Nephron (organoid): ENCODE results near the gene CTXN3.

Experiments used
- H3K27ac Mint-ChIP-seq, 3 experiments: 2 replicates each; pipeline ENCODE4 v1.8.0; 2020; ENCODE audit warnings: mixed read lengths in 3 of 3, mild to moderate bottlenecking in 2 of 3, moderate library complexity in 1 of 3
- H3K27me3 Mint-ChIP-seq: 2 replicates; pipeline ENCODE4 v1.8.0; 2021; ENCODE audit warnings: low read depth, mild to moderate bottlenecking, moderate library complexity, mixed read lengths
- H3K36me3 Mint-ChIP-seq: 2 replicates; pipeline ENCODE4 v1.8.0; 2020; ENCODE audit warnings: low read depth, mixed read lengths
- H3K4me1 Mint-ChIP-seq: 2 replicates; pipeline ENCODE4 v1.8.0; 2020; ENCODE audit warnings: mixed read lengths
- H3K4me3 Mint-ChIP-seq, 3 experiments: 2 replicates each; pipeline ENCODE4 v1.8.0; 2020; ENCODE audit warnings: mild to moderate bottlenecking in 3 of 3, mixed read lengths in 3 of 3, moderate library complexity in 2 of 3
- H3K9me3 Mint-ChIP-seq: 2 replicates; pipeline ENCODE4 v1.8.0; 2020; ENCODE audit warnings: mixed read lengths
- TF ChIP-seq, protein P1 (sequence below), 3 experiments: fragments of 200-600 bp; sonication (generic); IDR thresholded peaks; one replicate each; pipeline ENCODE4 v1.5.0; 2021; ENCODE audit warnings: antibody characterized with exemption in 3 of 3; ENCODE audit not compliant: unreplicated experiment in 3 of 3

The CTXN3 gene

GRCh38 chr5:127696683-127697082 is 47.8 kb downstream of the CTXN3 start:
- H3K4me3 Mint-ChIP-seq: no peak overlapping the region
- TF ChIP-seq, protein P1, sequence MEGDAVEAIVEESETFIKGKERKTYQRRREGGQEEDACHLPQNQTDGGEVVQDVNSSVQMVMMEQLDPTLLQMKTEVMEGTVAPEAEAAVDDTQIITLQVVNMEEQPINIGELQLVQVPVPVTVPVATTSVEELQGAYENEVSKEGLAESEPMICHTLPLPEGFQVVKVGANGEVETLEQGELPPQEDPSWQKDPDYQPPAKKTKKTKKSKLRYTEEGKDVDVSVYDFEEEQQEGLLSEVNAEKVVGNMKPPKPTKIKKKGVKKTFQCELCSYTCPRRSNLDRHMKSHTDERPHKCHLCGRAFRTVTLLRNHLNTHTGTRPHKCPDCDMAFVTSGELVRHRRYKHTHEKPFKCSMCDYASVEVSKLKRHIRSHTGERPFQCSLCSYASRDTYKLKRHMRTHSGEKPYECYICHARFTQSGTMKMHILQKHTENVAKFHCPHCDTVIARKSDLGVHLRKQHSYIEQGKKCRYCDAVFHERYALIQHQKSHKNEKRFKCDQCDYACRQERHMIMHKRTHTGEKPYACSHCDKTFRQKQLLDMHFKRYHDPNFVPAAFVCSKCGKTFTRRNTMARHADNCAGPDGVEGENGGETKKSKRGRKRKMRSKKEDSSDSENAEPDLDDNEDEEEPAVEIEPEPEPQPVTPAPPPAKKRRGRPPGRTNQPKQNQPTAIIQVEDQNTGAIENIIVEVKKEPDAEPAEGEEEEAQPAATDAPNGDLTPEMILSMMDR (IDR thresholded peaks at IDR 0.05; ENCODE audit: unreplicated experiment in 3 of 3): no peak
- H3K36me3 Mint-ChIP-seq: no peaks in the 10 kb centered on the region
- H3K9me3 Mint-ChIP-seq: no peaks in the 10 kb centered on the region
- H3K27me3 Mint-ChIP-seq: no peaks in the 10 kb centered on the region
- H3K4me1 Mint-ChIP-seq: peaks cover 17% of the 10 kb centered on the region
- H3K27ac Mint-ChIP-seq: no peak overlapping the region

DNA sequence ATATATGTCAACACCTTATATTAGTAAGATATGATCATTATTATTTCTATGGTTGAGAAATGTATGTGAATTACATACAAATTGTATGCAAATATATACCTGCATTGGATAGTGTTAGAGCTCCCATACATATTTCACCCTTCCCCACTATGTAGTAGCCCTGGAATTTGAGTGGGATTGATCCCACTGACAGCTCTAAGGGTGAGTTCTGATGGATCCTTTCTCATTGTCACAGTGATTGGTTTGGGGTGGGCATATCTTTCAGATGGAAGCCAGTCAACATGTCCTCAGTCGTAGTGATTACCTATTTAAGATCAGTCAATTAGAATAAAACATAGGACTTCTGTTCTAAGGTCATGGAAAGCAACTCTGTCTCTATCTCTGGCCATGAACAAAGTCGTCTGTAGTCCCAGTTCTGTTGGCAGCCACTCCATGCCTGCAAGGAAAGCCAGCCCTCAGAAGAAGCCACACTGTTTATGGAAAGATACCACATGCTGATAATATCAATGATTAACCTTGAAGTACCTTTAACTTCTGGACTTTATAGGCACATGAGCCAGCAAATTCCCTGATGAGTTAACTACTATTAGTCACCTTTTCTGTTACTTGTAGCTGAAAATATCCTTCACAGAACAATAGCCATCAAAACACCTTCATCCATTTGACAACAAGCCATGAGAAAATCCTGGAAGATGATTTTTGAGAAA is 49.2 kb downstream of the CTXN3 start:
- H3K27ac Mint-ChIP-seq: no peak overlapping the region
- no peaks in the 10 kb centered on the region for H3K36me3 Mint-ChIP-seq
- no peaks in the 10 kb centered on the region for H3K9me3 Mint-ChIP-seq
- TF ChIP-seq, protein P1 (IDR thresholded peaks at IDR 0.05; ENCODE audit: unreplicated experiment in 3 of 3): no peak
- no peak overlapping the region for H3K4me3 Mint-ChIP-seq
- H3K27me3 Mint-ChIP-seq: no peaks in the 10 kb centered on the region
- H3K4me1 Mint-ChIP-seq: peaks cover 17% of the 10 kb centered on the region

DNA sequence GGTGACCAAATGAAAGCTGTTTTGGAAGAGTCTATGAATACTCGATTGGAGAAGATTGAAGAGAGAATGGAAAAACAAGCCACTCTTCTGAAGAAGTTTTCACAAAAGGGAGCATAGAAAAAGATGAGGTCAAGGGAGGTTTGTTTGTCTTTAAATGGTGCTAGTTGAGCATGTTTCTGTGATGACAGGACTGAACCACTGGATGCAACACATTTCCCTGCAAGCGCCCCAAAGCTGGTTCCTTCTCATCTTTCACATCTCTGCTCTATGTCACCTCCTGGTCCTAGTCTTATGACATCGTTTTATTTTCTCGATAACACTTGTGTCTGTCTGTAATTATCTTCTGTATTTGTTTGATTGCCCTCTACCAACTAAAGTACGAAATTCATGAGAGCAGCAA is 50.5 kb downstream of the CTXN3 start:
- Mint-ChIP-seq H3K27me3 (no peaks in the 10 kb centered on the region), H3K27ac (no peak overlapping the region), H3K9me3 (no peaks in the 10 kb centered on the region), H3K36me3 (no peaks in the 10 kb centered on the region), H3K4me1 (peaks cover 17% of the 10 kb centered on the region), H3K4me3 (no peak overlapping the region)
- TF ChIP-seq, protein P1 (IDR thresholded peaks at IDR 0.05; ENCODE audit: unreplicated experiment in 3 of 3): no peak

- H3K9me3 Mint-ChIP-seq: no peaks in the 10 kb centered on the region
- H3K4me1 Mint-ChIP-seq: peaks cover 12% of the 10 kb centered on the region
- TF ChIP-seq, protein P1 (IDR thresholded peaks at IDR 0.05; ENCODE audit: unreplicated experiment in 3 of 3): no peak
- no peak overlapping the region for H3K4me3 Mint-ChIP-seq
- no peaks in the 10 kb centered on the region for H3K27me3 Mint-ChIP-seq
- H3K36me3 Mint-ChIP-seq: no peaks in the 10 kb centered on the region
- H3K27ac Mint-ChIP-seq: no peak overlapping the region
Measured at GRCh38 chr5:127700237-127700766, 51.4 kb downstream of the CTXN3 start.

DNA sequence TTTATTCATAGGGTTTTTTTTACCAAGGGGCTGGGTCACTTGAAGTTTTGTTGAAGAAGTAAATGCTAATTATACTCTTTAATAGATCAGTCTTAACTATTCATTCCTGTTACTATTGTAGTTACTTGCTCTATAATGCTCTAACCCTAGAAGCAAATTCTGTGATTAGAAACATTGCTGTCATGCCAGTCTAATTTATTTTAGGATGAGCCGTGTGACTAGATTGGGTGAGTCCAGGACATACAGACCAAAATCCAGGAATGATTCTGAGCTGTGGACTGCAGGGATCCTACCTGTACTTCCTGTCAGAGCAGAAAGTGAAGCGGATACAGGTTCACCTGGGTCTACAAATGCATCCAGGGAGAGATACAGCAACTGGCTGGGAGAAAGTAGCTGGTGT is 53.6 kb downstream of the CTXN3 start:
- TF ChIP-seq, protein P1 (IDR thresholded peaks at IDR 0.05; ENCODE audit: unreplicated experiment in 3 of 3): no peak
- Mint-ChIP-seq H3K27ac (no peak overlapping the region), H3K4me3 (no peak overlapping the region), H3K36me3 (no peaks in the 10 kb centered on the region), H3K27me3 (no peaks in the 10 kb centered on the region), H3K9me3 (no peaks in the 10 kb centered on the region), H3K4me1 (peaks cover 8% of the 10 kb centered on the region)
